Transverse colon (tissue), 4 donors: ENCODE measurements around the gene LRRIQ4. TPM values are rescaled to one million over a fixed set of nuclear protein-coding genes. Genes with fewer than 3 reads are reported as not detected.

Source experiments
- DNase-seq: peaks from one replicate; pipeline ENCODE4 v3.0.0-alpha.2; 2019
- H3K27ac ChIP-seq, 4 donors: fragments of 200-600 bp; sonication (generic); 2 replicates each; pipeline ENCODE4 v1.5.1; 2016 to 2018; ENCODE audit warnings: inconsistent platforms in 4 of 4
- H3K27me3 ChIP-seq: fragments of 200-600 bp; sonication (generic); 2 replicates; pipeline ENCODE4 v1.5.1; 2017; ENCODE audit warnings: inconsistent platforms
- H3K36me3 ChIP-seq, 4 donors: fragments of 200-600 bp; sonication (generic); 2 replicates each; pipeline ENCODE4 v1.5.1; 2017 to 2019; ENCODE audit warnings: inconsistent platforms in 4 of 4
- H3K4me1 ChIP-seq, 4 donors: fragments of 200-600 bp; sonication (generic); 2 replicates each; pipeline ENCODE4 v1.5.1; 2017 to 2020; ENCODE audit warnings: inconsistent platforms in 4 of 4
- H3K4me3 ChIP-seq, 4 donors: fragments of 200-600 bp; sonication (generic); 1 replicate in 1 of 4; 2 replicates in 3 of 4; pipeline versions ENCODE4 v1.5.1 to v1.6.1; 2017 to 2019; ENCODE audit warnings: inconsistent platforms in 4 of 4
- H3K9me3 ChIP-seq, 2 donors: fragments of 200-600 bp; sonication (generic); 2 replicates each; pipeline ENCODE4 v1.5.1; 2017 to 2019; ENCODE audit warnings: inconsistent platforms in 2 of 2
- CTCF ChIP-seq, 5 experiments: fragments of 200-600 bp in 3 of 5; fragments of 450-650 bp in 2 of 5; sonication (generic) in 3 of 5; IDR thresholded peaks; 1 replicate in 2 of 5; 2 replicates in 3 of 5; pipeline ENCODE4 v1.5.1; 2016 to 2017; ENCODE audit warnings: antibody characterized with exemption in 5 of 5, inconsistent platforms in 3 of 5, mild to moderate bottlenecking in 2 of 5, moderate library complexity in 1 of 5
- EP300 ChIP-seq: sonication (generic); formaldehyde crosslinking; IDR thresholded peaks from one replicate; pipeline ENCODE4 v1.6.1; 2017; ENCODE audit warnings: antibody characterized with exemption, low read depth
- POLR2A ChIP-seq: fragments of 450-650 bp; IDR thresholded peaks from one replicate; pipeline ENCODE4 v1.6.1; 2016; ENCODE audit warnings: antibody characterized with exemption, mild to moderate bottlenecking, moderate library complexity
- POLR2AphosphoS5 ChIP-seq, 3 donors: sonication (generic); formaldehyde crosslinking; IDR thresholded peaks; one replicate each; pipeline ENCODE4 v1.6.1; 2016; ENCODE audit warnings: antibody characterized with exemption in 3 of 3
- WGBS, 2 donors: methylation state at CpG; one replicate each; pipeline ENCODE4 v1.1.5; 2018; ENCODE audit warnings: low coverage in 1 of 2; 5-methylcytosine and 5-hydroxymethylcytosine counted together
- in situ Hi-C, 4 donors: fragments of 200-750 bp; cut with MboI; loops; one replicate each; pipeline versions ENCODE4 v1.15.0 to v1.15.1; 2017; ENCODE audit warnings: low sequenced_read_pairs in 3 of 4, low pct_ligation_motif_present in 1 of 4, low pct_unique_long_range_greater_than_20kb in 1 of 4
- intact Hi-C: fragments of 100-400 bp; cut with DNase I; formaldehyde crosslinking; loops from one replicate; pipeline ENCODE4 v1.15.1; 2023; ENCODE audit warnings: low total_unique reads
- total RNA-seq, 4 donors: library from RNA; depleted of rRNA; stranded (reverse); fragments of >200 nt; gene quantifications; one replicate each; pipeline ENCODE4 v1.1.0, GENCODE V29; 2016

The LRRIQ4 gene
- total RNA-seq, result not detected

DNA sequence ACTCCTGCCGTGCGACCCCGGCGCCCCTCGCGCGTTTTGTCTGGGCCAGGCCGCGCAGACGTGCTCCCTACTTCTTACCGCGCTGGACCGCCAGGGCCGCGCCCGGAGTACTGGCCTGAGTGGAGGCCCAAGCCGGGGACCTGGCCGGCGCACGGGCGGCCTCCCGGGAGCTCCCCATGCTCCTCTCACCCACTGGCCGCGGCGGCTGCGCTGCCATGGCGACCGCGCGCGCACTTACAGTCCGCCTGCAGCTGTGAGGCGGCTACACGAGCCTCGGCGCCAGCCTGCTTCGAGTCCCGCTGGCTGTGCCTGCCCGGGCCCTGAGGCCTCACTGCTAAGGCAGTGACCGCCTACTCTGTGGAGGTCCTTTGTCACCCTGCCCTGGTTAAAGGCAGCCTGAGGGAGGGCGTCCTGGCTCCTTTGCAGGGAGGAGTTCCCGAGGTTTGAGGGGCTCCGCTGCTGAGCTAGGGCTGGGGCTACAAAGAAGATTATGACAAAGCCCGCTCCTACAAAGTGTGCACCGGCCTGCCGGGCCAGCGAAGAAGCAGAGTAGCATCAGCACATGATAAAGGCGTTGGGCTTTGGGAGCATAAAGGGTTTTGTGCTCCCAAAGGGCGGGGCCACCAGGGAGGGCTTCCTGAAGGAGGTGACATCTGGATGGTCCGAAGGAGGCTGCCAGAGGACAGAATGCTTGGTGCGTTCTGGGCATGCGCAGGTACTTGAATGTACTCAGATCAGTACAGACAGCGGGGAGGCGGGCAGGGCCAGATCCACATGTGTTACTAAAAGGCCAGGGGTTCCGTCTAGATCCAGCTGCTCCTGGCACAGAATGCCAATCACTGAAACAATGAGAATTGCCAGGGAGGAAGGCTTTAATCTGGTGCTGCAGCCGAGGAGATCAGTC is at the start of gene LRRIQ4, which contains the start of gene LRRC34:
Gene LRRIQ4, plus strand, starts transcription at position 539 of the 904 bp plus-strand sequence. CDS start 9,052 bp downstream, outside the sequence.
Gene LRRC34, minus strand, starts transcription at position 573 of the 904 bp plus-strand sequence. Its CDS starts 356 bp downstream, at position 217.
- 4 to 19% methylated on average over 6 to 54 of the region's 56 CpGs for WGBS, 2 donors
- in situ Hi-C loops, result no loop called here
- Histone ChIP-seq H3K27me3 (no peaks in the 10 kb centered on the region), H3K4me1 (peaks cover 0 to 30% (median 14%) of the 10 kb centered on the region in 4 donors), H3K4me3 (peak within 1 kb of the TSS; percentile 30 to 64 (median 51)), H3K27ac (peak within 1 kb of the TSS; percentile 67 to 77 (median 74)), H3K9me3 (peaks cover 0 to 9% of the 10 kb centered on the region in 2 donors), H3K36me3 (no peaks in the 10 kb centered on the region)
- TF ChIP-seq POLR2A, result no peak
- no peak for TF ChIP-seq CTCF (IDR thresholded peaks at IDR 0.05)
- TF ChIP-seq POLR2AphosphoS5 (IDR thresholded peaks at IDR 0.05), result no peak
- no peak for TF ChIP-seq EP300
- intact Hi-C loops, result no loop called here
- peak; percentile 82 for DNase-seq

DNA sequence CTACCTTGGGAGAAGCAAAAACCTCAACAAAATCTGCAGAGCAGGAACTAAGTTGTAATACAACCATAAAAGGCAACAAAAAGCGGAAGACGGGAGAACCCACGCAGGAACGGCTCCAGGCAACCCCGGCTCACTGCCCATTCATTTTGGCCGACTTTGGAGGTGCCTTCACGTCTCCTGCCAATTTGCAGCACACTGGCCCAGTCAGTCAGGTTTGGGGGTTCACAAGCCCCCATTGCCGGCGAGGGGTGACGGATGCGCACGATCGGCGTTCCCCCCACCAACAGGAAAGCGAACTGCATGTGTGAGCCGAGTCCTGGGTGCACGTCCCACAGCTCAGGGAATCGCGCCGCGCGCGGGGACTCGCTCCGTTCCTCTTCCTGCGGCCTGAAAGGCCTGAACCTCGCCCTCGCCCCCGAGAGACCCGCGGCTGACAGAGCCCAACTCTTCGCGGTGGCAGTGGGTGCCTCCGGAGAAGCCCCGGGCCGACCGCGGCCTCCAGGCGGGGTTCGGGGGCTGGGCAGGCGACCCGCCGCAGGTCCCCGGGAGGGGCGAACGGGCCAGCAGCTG is 48.3 kb upstream of the LRRIQ4 start:
- Histone ChIP-seq H3K27me3 (no peaks in the 10 kb centered on the region), H3K4me3 (peak overlapping the region; percentile 51 to 84 (median 66)), H3K4me1 (peaks cover 0 to 10% (median 0%) of the 10 kb centered on the region in 4 donors), H3K27ac (peak overlapping the region; percentile 95 to 99 (median 96)), H3K36me3 (no peaks in the 10 kb centered on the region), H3K9me3 (no peaks in the 10 kb centered on the region)
- in situ Hi-C loops, result no loop called here
- WGBS, 2 donors, result 1% methylated on average over 28 of the region's 46 CpGs; no CpG with 5 or more reads in 1 of the 2 donors
- intact Hi-C loops, result no loop called here
- TF ChIP-seq POLR2AphosphoS5 (IDR thresholded peaks at IDR 0.05) (peak; percentile 1 to 9 (median 8)), POLR2A (no peak), EP300 (no peak), CTCF (IDR thresholded peaks at IDR 0.05) (peak in 1 of 5 experiments; percentile 8)
- peak; percentile 67 for DNase-seq

DNA sequence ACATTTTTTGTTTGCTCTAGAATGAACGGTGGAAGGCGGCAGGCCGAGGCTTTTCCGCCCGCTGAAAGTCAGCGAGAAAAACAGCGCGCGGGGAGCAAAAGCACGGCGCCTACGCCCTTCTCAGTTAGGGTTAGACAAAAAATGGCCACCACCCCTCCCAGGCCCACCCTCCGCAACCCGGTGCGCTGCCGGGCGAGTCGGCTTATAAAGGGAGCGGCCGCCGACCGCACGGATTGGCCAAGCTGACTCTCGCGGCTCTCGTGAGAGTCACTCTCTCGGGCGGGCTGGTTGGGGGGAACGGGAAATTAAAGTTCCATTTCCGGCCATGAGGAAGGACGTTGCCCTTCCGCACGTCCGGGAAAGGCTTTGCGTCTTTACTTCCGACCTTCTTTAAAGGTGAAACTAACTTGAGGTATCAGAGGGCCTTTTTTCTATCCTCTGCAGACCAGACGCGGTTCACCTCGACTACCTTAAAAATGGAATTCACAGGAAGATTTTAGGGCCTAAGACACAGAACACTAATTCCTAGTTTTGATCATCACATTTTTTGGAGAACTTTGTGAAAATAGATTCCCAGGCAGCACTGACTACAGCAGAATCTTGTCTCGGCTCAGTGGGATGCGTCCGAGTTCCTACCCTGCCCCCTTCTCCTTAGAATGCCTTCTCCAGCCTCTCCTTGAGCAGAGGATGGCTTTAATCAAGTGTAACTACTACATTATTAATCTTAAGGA is 47.6 kb upstream of the LRRIQ4 start, which contains the start of gene TERC:
Gene TERC, minus strand, starts transcription at position 179 of the 731 bp plus-strand sequence.
- no peaks in the 10 kb centered on the region for H3K36me3 ChIP-seq
- intact Hi-C loops (no loop called here), in situ Hi-C loops (no loop called here)
- no peak for TF ChIP-seq EP300
- TF ChIP-seq POLR2AphosphoS5 (IDR thresholded peaks at IDR 0.05), result peak; percentile 97 to 99 (median 98)
- peak in 1 of 5 experiments; percentile 6 for TF ChIP-seq CTCF (IDR thresholded peaks at IDR 0.05)
- TF ChIP-seq POLR2A, result peak; percentile 99
- peak; percentile 95 for DNase-seq
- H3K4me1 ChIP-seq, result peaks cover 0 to 10% (median 0%) of the 10 kb centered on the region in 4 donors
- 9% methylated on average over 41 of the region's 42 CpGs; no CpG with 5 or more reads in 1 of the 2 donors for WGBS, 2 donors
- H3K9me3 ChIP-seq, result no peaks in the 10 kb centered on the region
- peak within 1 kb of the TSS; percentile 51 to 84 (median 66) for H3K4me3 ChIP-seq
- no peaks in the 10 kb centered on the region for H3K27me3 ChIP-seq
- H3K27ac ChIP-seq, result peak within 1 kb of the TSS; percentile 95 to 99 (median 96)
